Body of pancreas (tissue), 4 donors: ENCODE results near the gene ARRB2. TPM values are rescaled to one million over a fixed set of nuclear protein-coding genes. Genes with fewer than 3 reads are reported as not detected.
"Not testable (repeated sequence)": the region's sequence is repeated elsewhere in the genome, so short reads cannot be mapped to it uniquely, and the experiment has no call there.

Experiments used
- ATAC-seq: fragments of 150-250 bp; one replicate; pipeline ENCODE4 v1.9.1; 2016
- DNase-seq, 4 donors: peaks; one replicate each; pipeline ENCODE4 v3.0.0-alpha.2; 2019
- H3K27ac ChIP-seq, 4 donors: fragments of 200-600 bp; sonication (generic); 1 replicate in 3 of 4; 2 replicates in 1 of 4; pipeline versions ENCODE4 v1.5.1 to v1.6.1; 2016 to 2019; ENCODE audit warnings: mild to moderate bottlenecking in 1 of 4, mixed read lengths in 1 of 4, moderate library complexity in 1 of 4
- H3K27me3 ChIP-seq, 2 donors: fragments of 200-600 bp; sonication (generic); one replicate each; pipeline ENCODE4 v1.6.0; 2016; ENCODE audit warnings: mild to moderate bottlenecking in 1 of 2
- H3K36me3 ChIP-seq, 2 donors: fragments of 200-600 bp; sonication (generic); replicated peaks in 1 of 2; 2 replicates each; pipeline ENCODE4 v1.5.1; 2016; ENCODE audit warnings: low read depth in 2 of 2; ENCODE audit not compliant: insufficient read depth in 1 of 2
- H3K4me1 ChIP-seq: fragments of 200-600 bp; sonication (generic); one replicate; pipeline ENCODE4 v1.6.0; 2016
- H3K4me3 ChIP-seq, 2 donors: fragments of 200-600 bp; sonication (generic); 1 replicate in 1 of 2; 2 replicates in 1 of 2; pipeline ENCODE4 v1.5.1; 2016 to 2019
- H3K9me3 ChIP-seq, 3 donors: fragments of 200-600 bp; sonication (generic); 1 replicate in 2 of 3; 2 replicates in 1 of 3; pipeline ENCODE4 v1.5.1; 2016
- CTCF ChIP-seq, 7 experiments: fragments of 450-650 bp in 4 of 7; fragments of 200-600 bp in 3 of 7; sonication (generic) in 3 of 7; IDR thresholded peaks; one replicate each; pipeline ENCODE4 v1.5.1; 2016 to 2019; ENCODE audit warnings: antibody characterized with exemption in 7 of 7
- POLR2A ChIP-seq, 3 donors: fragments of 450-650 bp; IDR thresholded peaks; one replicate each; pipeline ENCODE4 v1.6.1; 2016; ENCODE audit warnings: antibody characterized with exemption in 3 of 3, mild to moderate bottlenecking in 2 of 3
- WGBS, 2 donors: methylation state at CpG; one replicate each; pipeline ENCODE4 v1.1.5; 2017; 5-methylcytosine and 5-hydroxymethylcytosine counted together
- intact Hi-C: fragments of 100-400 bp; cut with DNase I; formaldehyde crosslinking; loops from one replicate; pipeline ENCODE4 v1.15.1; 2023
- total RNA-seq, 2 donors: library from RNA; depleted of rRNA; stranded (reverse); fragments of >200 nt; gene quantifications; one replicate each; pipeline ENCODE4 v1.1.0, GENCODE V29; 2016

The ARRB2 gene
- total RNA-seq, 2 donors from 2014 or later = 12.5 to 13.2 TPM

- Histone ChIP-seq H3K4me1 (no peaks in the 10 kb centered on the region), H3K9me3 (no peaks in the 10 kb centered on the region), H3K27ac (no peak overlapping the region), H3K27me3 (no peaks in the 10 kb centered on the region), H3K4me3 (no peak overlapping the region), H3K36me3 (peaks cover 0 to 3% of the 10 kb centered on the region in 2 donors)
- WGBS, 2 donors = 85 to 86% methylated on average over 9 of the region's 9 CpGs
- DNase-seq = no peak
- TF ChIP-seq CTCF (IDR thresholded peaks at IDR 0.05) = no peak
- TF ChIP-seq POLR2A (IDR thresholded peaks at IDR 0.05) = no peak
- intact Hi-C loops = no loop called here
- ATAC-seq = no peak
Observed at GRCh38 chr17:4693416-4693815, 17.0 kb upstream of the ARRB2 start.

- no peaks in the 10 kb centered on the region for H3K27me3 ChIP-seq
- ATAC-seq (no peak), DNase-seq (no peak)
- H3K4me3 ChIP-seq = no peak overlapping the region
- intact Hi-C loops = no loop called here
- no peaks in the 10 kb centered on the region for H3K4me1 ChIP-seq
- WGBS, 2 donors = 64 to 73% methylated on average over 6 of the region's 6 CpGs
- H3K27ac ChIP-seq = no peak overlapping the region
- TF ChIP-seq CTCF (IDR thresholded peaks at IDR 0.05) (no peak), POLR2A (IDR thresholded peaks at IDR 0.05) (no peak)
- no peaks in the 10 kb centered on the region for H3K36me3 ChIP-seq
- no peaks in the 10 kb centered on the region for H3K9me3 ChIP-seq
Observed at GRCh38 chr17:4696437-4696805, 14.0 kb upstream of the ARRB2 start.

- not testable (repeated sequence) for DNase-seq, H3K27me3 ChIP-seq, H3K4me3 ChIP-seq, H3K36me3 ChIP-seq, H3K9me3 ChIP-seq, ATAC-seq, H3K27ac ChIP-seq
- intact Hi-C loops = loop anchor here (10.0 kb wide), 1 partner anchor 195 kb away; the partner anchor contains the start of gene C17orf107
- peaks cover 18% of the 10 kb centered on the region for H3K4me1 ChIP-seq
- WGBS, 2 donors = 82 to 85% methylated on average over 13 of the region's 13 CpGs
Observed at GRCh38 chr17:4699401-4700056, 10.9 kb upstream of the ARRB2 start.

GRCh38 chr17:4701116-4701515 lies 9.3 kb upstream of the ARRB2 start:
- Histone ChIP-seq H3K9me3 (no peaks in the 10 kb centered on the region), H3K27ac (no peak overlapping the region), H3K36me3 (no peaks in the 10 kb centered on the region), H3K4me3 (no peak overlapping the region), H3K27me3 (no peaks in the 10 kb centered on the region), H3K4me1 (peaks cover 20% of the 10 kb centered on the region)
- intact Hi-C loops = loop anchor here (10.0 kb wide), 1 partner anchor 194 kb away; the partner anchor contains the start of gene C17orf107
- WGBS, 2 donors = 72 to 79% methylated on average over 1 of the region's 1 CpG
- ATAC-seq (no peak), DNase-seq (no peak)
- TF ChIP-seq CTCF (IDR thresholded peaks at IDR 0.05) (no peak), POLR2A (IDR thresholded peaks at IDR 0.05) (no peak)

GRCh38 chr17:4703330-4703691 lies 7.1 kb upstream of the ARRB2 start:
- TF ChIP-seq POLR2A (IDR thresholded peaks at IDR 0.05) (no peak), CTCF (IDR thresholded peaks at IDR 0.05) (no peak)
- H3K4me3 ChIP-seq = peak overlapping the region; percentile 78 to 91
- intact Hi-C loops = loop anchor here (10.0 kb wide), 1 partner anchor 191 kb away; the partner anchor contains the start of gene C17orf107
- DNase-seq (no peak), ATAC-seq (peak; percentile 8)
- 6% methylated on average over 15 of the region's 15 CpGs for WGBS, 2 donors
- no peaks in the 10 kb centered on the region for H3K27me3 ChIP-seq
- H3K9me3 ChIP-seq = no peaks in the 10 kb centered on the region
- peak overlapping the region; percentile 58 to 81 (median 76) for H3K27ac ChIP-seq
- no peaks in the 10 kb centered on the region for H3K36me3 ChIP-seq
- H3K4me1 ChIP-seq = peaks cover 20% of the 10 kb centered on the region

- not testable (repeated sequence) for DNase-seq, H3K36me3 ChIP-seq, ATAC-seq, H3K9me3 ChIP-seq, H3K27me3 ChIP-seq
- peaks cover 20% of the 10 kb centered on the region for H3K4me1 ChIP-seq
- peak overlapping the region in 3 of 4 donors; percentile 72 to 81 (median 80) for H3K27ac ChIP-seq
- H3K4me3 ChIP-seq = peak overlapping the region in 1 of 2 donors; percentile 91
- WGBS, 2 donors = 38 to 44% methylated on average over 14 of the region's 14 CpGs
- intact Hi-C loops = loop anchor here (10.0 kb wide), 1 partner anchor 190 kb away; the partner anchor contains the start of gene C17orf107
Observed at GRCh38 chr17:4704574-4704907, 5.9 kb upstream of the ARRB2 start.
